HepG2 (cell line): ENCODE measurements around the gene CYP46A1.

Experiments used
- EHMT2 ChIP-seq: fragments of 200-600 bp; sonication (generic); IDR thresholded peaks from 2 replicates; pipeline ENCODE4 v1.7.0; 2017; ENCODE audit warnings: antibody characterized with exemption, low read depth, low read length, borderline replicate concordance
- PAWR ChIP-seq: sonication (generic); formaldehyde crosslinking; IDR thresholded peaks from 2 replicates; pipeline ENCODE4 v1.4.0; 2020; ENCODE audit warnings: missing genetic modification reagents, mild to moderate bottlenecking, borderline replicate concordance
- PRPF4 ChIP-seq: fragments of 200-400 bp; formaldehyde crosslinking; IDR thresholded peaks from 2 replicates; pipeline ENCODE4 v1.6.1; 2016; ENCODE audit warnings: low read length, low read depth; ENCODE audit not compliant: poor library complexity, severe bottlenecking
- RBFOX2 ChIP-seq: fragments of 200-400 bp; formaldehyde crosslinking; IDR thresholded peaks from 2 replicates; pipeline ENCODE4 v1.6.1; 2017; ENCODE audit warnings: low read depth, mild to moderate bottlenecking, low read length
- TF ChIP-seq, protein P1 (sequence below): sonication (generic); formaldehyde crosslinking; IDR thresholded peaks from 2 replicates; pipeline ENCODE4 v1.5.0; 2020; ENCODE audit warnings: mild to moderate bottlenecking, missing genetic modification reagents, moderate library complexity
- TF ChIP-seq, protein P2 (sequence below): sonication (generic); formaldehyde crosslinking; IDR thresholded peaks from 2 replicates; pipeline ENCODE4 v1.4.0; 2020; ENCODE audit warnings: missing genetic modification reagents

DNA sequence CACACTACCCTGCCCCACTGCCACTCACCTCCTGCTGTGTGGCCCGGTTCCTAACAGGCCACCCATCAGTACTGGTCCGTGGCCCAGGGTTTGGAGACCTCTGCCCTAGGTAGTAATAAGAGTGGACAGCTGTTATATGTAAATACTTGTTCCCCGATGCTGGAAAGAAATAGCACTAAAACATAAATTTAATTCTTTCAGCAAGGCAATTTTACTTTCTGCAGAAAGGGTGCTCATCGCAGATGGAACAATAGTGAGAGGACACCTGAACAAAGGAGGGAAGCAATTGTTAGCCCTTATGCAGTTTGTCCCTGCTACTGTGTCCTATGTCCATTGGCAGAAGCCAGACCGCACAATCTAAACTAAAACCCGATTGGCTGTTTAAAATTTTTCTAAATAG, 5.9 kb upstream of the CYP46A1 start:
- TF ChIP-seq RBFOX2 = no peak
- TF ChIP-seq, protein P1, sequence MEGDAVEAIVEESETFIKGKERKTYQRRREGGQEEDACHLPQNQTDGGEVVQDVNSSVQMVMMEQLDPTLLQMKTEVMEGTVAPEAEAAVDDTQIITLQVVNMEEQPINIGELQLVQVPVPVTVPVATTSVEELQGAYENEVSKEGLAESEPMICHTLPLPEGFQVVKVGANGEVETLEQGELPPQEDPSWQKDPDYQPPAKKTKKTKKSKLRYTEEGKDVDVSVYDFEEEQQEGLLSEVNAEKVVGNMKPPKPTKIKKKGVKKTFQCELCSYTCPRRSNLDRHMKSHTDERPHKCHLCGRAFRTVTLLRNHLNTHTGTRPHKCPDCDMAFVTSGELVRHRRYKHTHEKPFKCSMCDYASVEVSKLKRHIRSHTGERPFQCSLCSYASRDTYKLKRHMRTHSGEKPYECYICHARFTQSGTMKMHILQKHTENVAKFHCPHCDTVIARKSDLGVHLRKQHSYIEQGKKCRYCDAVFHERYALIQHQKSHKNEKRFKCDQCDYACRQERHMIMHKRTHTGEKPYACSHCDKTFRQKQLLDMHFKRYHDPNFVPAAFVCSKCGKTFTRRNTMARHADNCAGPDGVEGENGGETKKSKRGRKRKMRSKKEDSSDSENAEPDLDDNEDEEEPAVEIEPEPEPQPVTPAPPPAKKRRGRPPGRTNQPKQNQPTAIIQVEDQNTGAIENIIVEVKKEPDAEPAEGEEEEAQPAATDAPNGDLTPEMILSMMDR (CRISPR knock-in tag) = no peak
- no peak for TF ChIP-seq EHMT2
- no peak for TF ChIP-seq PAWR (CRISPR knock-in tag)
- TF ChIP-seq, protein P2, sequence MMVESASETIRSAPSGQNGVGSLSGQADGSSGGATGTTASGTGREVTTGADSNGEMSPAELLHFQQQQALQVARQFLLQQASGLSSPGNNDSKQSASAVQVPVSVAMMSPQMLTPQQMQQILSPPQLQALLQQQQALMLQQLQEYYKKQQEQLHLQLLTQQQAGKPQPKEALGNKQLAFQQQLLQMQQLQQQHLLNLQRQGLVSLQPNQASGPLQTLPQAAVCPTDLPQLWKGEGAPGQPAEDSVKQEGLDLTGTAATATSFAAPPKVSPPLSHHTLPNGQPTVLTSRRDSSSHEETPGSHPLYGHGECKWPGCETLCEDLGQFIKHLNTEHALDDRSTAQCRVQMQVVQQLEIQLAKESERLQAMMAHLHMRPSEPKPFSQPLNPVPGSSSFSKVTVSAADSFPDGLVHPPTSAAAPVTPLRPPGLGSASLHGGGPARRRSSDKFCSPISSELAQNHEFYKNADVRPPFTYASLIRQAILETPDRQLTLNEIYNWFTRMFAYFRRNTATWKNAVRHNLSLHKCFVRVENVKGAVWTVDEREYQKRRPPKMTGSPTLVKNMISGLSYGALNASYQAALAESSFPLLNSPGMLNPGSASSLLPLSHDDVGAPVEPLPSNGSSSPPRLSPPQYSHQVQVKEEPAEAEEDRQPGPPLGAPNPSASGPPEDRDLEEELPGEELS (CRISPR knock-in tag) = no peak
- TF ChIP-seq PRPF4 = no peak
